GM12878 (cell line): ENCODE data around the gene B4GALT1. TPM values are rescaled to one million over a fixed set of nuclear protein-coding genes. Genes with fewer than 3 reads are reported as not detected.

Experiments used
- BACH1 ChIP-seq: fragments of 450-650 bp; IDR thresholded peaks from 2 replicates; pipeline ENCODE4 v1.6.1; 2017; ENCODE audit warnings: mild to moderate bottlenecking, borderline replicate concordance
- BHLHE40 ChIP-seq, 2 experiments: fragments of 450-650 bp in 1 of 2; IDR thresholded peaks; 2 replicates each; pipeline ENCODE4 v1.6.1; 2011 to 2017; ENCODE audit warnings: low read depth in 2 of 2, borderline replicate concordance in 1 of 2, improper control_type of control experiment in 1 of 2, low read length in 1 of 2, mild to moderate bottlenecking in 1 of 2
- DPF2 ChIP-seq: fragments of 450-650 bp; IDR thresholded peaks from 2 replicates; pipeline ENCODE4 v1.6.1; 2017; ENCODE audit warnings: mild to moderate bottlenecking
- EED ChIP-seq: sonication (generic); IDR thresholded peaks from 2 replicates; pipeline ENCODE4 v1.6.1; 2016; ENCODE audit warnings: antibody characterized with exemption, low read depth
- EZH2 ChIP-seq: IDR thresholded peaks from 2 replicates; pipeline ENCODE4 v1.6.1; 2012; ENCODE audit warnings: low read depth, mild to moderate bottlenecking, control low read depth, inconsistent platforms, low read length, borderline replicate concordance; ENCODE audit not compliant: control insufficient read depth
- GATAD2B ChIP-seq: fragments of 450-650 bp; conservative IDR thresholded peaks from 2 replicates; pipeline ENCODE4 v1.6.1; 2017; ENCODE audit warnings: low read depth, mild to moderate bottlenecking, moderate library complexity
- LARP7 ChIP-seq: fragments of 450-650 bp; IDR thresholded peaks from 2 replicates; pipeline ENCODE4 v1.6.1; 2017; ENCODE audit warnings: mild to moderate bottlenecking
- NFIC ChIP-seq: IDR thresholded peaks from 2 replicates; pipeline ENCODE4 v1.6.1; 2012; ENCODE audit warnings: low read depth, mild to moderate bottlenecking, inconsistent platforms, low read length, moderate library complexity
- NFXL1 ChIP-seq: fragments of 450-650 bp; IDR thresholded peaks from 2 replicates; pipeline ENCODE4 v1.6.1; 2017; ENCODE audit warnings: antibody characterized with exemption, mild to moderate bottlenecking, borderline replicate concordance
- NFYB ChIP-seq: IDR thresholded peaks from 2 replicates; pipeline ENCODE4 v1.6.1; 2011; ENCODE audit warnings: low read depth, mild to moderate bottlenecking, low read length, improper control_type of control experiment, moderate library complexity; ENCODE audit not compliant: insufficient read depth
- PAX5 ChIP-seq: IDR thresholded peaks from 2 replicates; pipeline ENCODE4 v1.6.1; 2011; ENCODE audit warnings: low read depth, low read length, borderline replicate concordance
- RUNX3 ChIP-seq: IDR thresholded peaks from 2 replicates; pipeline ENCODE4 v1.6.1; 2012; ENCODE audit warnings: low read length, inconsistent platforms
- SIN3A ChIP-seq: IDR thresholded peaks from 2 replicates; pipeline ENCODE4 v1.6.1; 2012; ENCODE audit warnings: low read depth, low read length, improper control_type of control experiment
- SMARCA5 ChIP-seq: fragments of 450-650 bp; IDR thresholded peaks from 2 replicates; pipeline ENCODE4 v1.6.1; 2017; ENCODE audit warnings: mild to moderate bottlenecking
- SP1 ChIP-seq: IDR thresholded peaks from one replicate; pipeline ENCODE4 v1.6.1; 2011; ENCODE audit warnings: low read depth, low read length
- SRF ChIP-seq, 2 experiments: IDR thresholded peaks; 2 replicates each; pipeline ENCODE4 v1.6.1; 2011; ENCODE audit warnings: low read depth in 2 of 2, low read length in 2 of 2, mild to moderate bottlenecking in 1 of 2, moderate library complexity in 1 of 2
- STAT1 ChIP-seq: fragments of 450-650 bp; conservative IDR thresholded peaks from 2 replicates; pipeline ENCODE4 v1.6.1; 2014; ENCODE audit warnings: antibody characterized with exemption, mild to moderate bottlenecking
- STAT3 ChIP-seq: IDR thresholded peaks from 2 replicates; pipeline ENCODE4 v1.6.1; 2011; ENCODE audit warnings: low read depth, low read length, improper control_type of control experiment
- polyA plus RNA-seq, 11 experiments: library from polyadenylated mRNA; depleted of rRNA in 4 of 11; unstranded in 6 of 11; stranded (reverse) in 5 of 11; fragments of >200 nt; fragmentation: Nextera tagmentation in 4 of 11; fragmentation: Illumina TruSeq in 1 of 11; extraction: Ambion mirVana in 4 of 11; extraction: Trizol in 1 of 11; gene quantifications; 1 replicate in 1 of 11; 2 replicates in 10 of 11; pipeline versions ENCODE4 v1.2.1 to v1.2.3, GENCODE V29; 2011 to 2016; ENCODE audit warnings: inconsistent platforms in 2 of 11, missing spikeins in 2 of 11, low read depth in 1 of 11
- total RNA-seq, 4 experiments: library from RNA; depleted of rRNA in 3 of 4; stranded (reverse); fragments of >200 nt in 3 of 4; fragmentation: Illumina TruSeq in 1 of 4; extraction: Trizol in 1 of 4; gene quantifications; 2 replicates each; pipeline versions ENCODE4 v1.2.1 to v1.2.3, GENCODE V29; 2013 to 2021
- TF ChIP-seq, protein P1 (sequence below): IDR thresholded peaks from 2 replicates; pipeline ENCODE4 v1.6.1; 2011; ENCODE audit warnings: mild to moderate bottlenecking, low read depth, low read length, moderate library complexity; ENCODE audit not compliant: insufficient replicate concordance
- TF ChIP-seq, protein P2 (sequence below): fragments of 450-650 bp; IDR thresholded peaks from 2 replicates; pipeline ENCODE4 v1.6.1; 2016; ENCODE audit warnings: mild to moderate bottlenecking, moderate library complexity, borderline replicate concordance
- TF ChIP-seq, protein P3 (sequence below): fragments of 450-650 bp; formaldehyde crosslinking; IDR thresholded peaks from 2 replicates; pipeline ENCODE4 v1.4.0; 2020; ENCODE audit warnings: mild to moderate bottlenecking, moderate library complexity

B4GALT1 gene
- total and polyA plus RNA-seq, 10 of the 15 experiments (the other 5 are each of a cell fraction or from before 2014, with no cell fraction given), result 12.7 to 79.0 (median 41.0) TPM

DNA sequence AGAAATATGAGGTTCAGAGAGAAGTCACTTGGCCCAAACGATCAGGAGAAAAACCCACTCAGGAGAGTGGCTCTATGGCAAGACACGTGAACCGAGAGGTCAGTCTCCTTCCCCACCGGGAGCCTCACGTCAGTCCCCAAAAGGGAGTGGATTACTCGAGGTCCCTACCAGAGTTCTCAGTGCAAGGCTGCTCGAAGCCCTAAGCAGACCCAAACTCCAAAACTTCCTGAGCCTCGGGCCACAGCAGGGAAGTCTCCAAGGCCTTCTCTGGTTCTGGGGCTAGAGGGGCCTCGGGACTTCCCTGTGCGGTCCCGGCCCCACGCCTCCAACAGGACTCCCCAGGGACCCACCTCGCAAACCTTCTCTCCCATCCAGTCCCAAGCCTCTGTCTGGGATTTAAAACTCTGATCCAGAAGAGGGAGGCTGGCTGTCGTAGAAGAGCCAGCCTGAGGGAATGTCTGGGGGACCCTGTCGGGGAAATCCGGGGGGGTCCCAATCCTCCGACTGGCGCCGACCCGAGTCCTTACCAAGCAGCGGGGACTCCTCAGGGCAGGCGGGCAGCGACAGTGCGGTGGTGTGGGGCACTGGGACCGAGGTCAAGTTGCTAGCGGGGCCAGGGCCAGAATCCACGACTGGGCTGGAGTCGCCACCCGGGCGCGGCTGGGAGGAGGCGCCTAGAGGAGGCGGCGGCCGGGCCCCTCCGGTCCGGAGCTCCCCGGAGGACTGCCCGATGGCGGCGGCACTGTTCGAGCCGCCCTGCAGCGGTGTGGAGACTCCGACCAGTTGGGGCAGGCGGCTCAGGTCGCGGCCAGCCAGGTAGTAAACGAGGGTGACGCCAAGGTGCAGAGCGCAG lies 679 bp downstream of the B4GALT1 start (continued):
- TF ChIP-seq NFYB (no peak), BHLHE40 (IDR thresholded peaks at IDR 0.05; ENCODE audit: borderline replicate concordance in 1 of 2, low read depth in 2 of 2, low read length in 1 of 2) (peak; percentile 2 to 8; a peak in 1 of 4 replicates), EED (0 out of 2 replicates have a peak, but pooled peaks have one; percentile 20), STAT1 (no peak), RUNX3 (no peak), BACH1 (peak; percentile 73; the same call in 1 of the 2 replicates), DPF2 (peak; percentile 60; the same call in 1 of the 2 replicates), NFXL1 (no peak), EZH2 (no peak), NFIC (no peak), SIN3A (peak; percentile 4; the same call in 1 of the 2 replicates), GATAD2B (peak; percentile 54), SP1 (no peak), STAT3 (no peak), SRF (IDR thresholded peaks at IDR 0.05; ENCODE audit: low read depth in 2 of 2, low read length in 2 of 2) (no peak), LARP7 (peak; percentile 86), SMARCA5 (peak; percentile 92), PAX5 (no peak)
- TF ChIP-seq, protein P1, sequence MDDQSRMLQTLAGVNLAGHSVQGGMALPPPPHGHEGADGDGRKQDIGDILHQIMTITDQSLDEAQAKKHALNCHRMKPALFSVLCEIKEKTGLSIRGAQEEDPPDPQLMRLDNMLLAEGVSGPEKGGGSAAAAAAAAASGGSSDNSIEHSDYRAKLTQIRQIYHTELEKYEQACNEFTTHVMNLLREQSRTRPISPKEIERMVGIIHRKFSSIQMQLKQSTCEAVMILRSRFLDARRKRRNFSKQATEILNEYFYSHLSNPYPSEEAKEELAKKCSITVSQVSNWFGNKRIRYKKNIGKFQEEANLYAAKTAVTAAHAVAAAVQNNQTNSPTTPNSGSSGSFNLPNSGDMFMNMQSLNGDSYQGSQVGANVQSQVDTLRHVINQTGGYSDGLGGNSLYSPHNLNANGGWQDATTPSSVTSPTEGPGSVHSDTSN, result no peak
- TF ChIP-seq, protein P2, sequence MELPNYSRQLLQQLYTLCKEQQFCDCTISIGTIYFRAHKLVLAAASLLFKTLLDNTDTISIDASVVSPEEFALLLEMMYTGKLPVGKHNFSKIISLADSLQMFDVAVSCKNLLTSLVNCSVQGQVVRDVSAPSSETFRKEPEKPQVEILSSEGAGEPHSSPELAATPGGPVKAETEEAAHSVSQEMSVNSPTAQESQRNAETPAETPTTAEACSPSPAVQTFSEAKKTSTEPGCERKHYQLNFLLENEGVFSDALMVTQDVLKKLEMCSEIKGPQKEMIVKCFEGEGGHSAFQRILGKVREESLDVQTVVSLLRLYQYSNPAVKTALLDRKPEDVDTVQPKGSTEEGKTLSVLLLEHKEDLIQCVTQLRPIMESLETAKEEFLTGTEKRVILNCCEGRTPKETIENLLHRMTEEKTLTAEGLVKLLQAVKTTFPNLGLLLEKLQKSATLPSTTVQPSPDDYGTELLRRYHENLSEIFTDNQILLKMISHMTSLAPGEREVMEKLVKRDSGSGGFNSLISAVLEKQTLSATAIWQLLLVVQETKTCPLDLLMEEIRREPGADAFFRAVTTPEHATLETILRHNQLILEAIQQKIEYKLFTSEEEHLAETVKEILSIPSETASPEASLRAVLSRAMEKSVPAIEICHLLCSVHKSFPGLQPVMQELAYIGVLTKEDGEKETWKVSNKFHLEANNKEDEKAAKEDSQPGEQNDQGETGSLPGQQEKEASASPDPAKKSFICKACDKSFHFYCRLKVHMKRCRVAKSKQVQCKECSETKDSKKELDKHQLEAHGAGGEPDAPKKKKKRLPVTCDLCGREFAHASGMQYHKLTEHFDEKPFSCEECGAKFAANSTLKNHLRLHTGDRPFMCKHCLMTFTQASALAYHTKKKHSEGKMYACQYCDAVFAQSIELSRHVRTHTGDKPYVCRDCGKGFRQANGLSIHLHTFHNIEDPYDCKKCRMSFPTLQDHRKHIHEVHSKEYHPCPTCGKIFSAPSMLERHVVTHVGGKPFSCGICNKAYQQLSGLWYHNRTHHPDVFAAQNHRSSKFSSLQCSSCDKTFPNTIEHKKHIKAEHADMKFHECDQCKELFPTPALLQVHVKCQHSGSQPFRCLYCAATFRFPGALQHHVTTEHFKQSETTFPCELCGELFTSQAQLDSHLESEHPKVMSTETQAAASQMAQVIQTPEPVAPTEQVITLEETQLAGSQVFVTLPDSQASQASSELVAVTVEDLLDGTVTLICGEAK, result no peak
- TF ChIP-seq, protein P3, sequence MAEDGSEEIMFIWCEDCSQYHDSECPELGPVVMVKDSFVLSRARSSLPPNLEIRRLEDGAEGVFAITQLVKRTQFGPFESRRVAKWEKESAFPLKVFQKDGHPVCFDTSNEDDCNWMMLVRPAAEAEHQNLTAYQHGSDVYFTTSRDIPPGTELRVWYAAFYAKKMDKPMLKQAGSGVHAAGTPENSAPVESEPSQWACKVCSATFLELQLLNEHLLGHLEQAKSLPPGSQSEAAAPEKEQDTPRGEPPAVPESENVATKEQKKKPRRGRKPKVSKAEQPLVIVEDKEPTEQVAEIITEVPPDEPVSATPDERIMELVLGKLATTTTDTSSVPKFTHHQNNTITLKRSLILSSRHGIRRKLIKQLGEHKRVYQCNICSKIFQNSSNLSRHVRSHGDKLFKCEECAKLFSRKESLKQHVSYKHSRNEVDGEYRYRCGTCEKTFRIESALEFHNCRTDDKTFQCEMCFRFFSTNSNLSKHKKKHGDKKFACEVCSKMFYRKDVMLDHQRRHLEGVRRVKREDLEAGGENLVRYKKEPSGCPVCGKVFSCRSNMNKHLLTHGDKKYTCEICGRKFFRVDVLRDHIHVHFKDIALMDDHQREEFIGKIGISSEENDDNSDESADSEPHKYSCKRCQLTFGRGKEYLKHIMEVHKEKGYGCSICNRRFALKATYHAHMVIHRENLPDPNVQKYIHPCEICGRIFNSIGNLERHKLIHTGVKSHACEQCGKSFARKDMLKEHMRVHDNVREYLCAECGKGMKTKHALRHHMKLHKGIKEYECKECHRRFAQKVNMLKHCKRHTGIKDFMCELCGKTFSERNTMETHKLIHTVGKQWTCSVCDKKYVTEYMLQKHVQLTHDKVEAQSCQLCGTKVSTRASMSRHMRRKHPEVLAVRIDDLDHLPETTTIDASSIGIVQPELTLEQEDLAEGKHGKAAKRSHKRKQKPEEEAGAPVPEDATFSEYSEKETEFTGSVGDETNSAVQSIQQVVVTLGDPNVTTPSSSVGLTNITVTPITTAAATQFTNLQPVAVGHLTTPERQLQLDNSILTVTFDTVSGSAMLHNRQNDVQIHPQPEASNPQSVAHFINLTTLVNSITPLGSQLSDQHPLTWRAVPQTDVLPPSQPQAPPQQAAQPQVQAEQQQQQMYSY (CRISPR knock-in tag), result no peak
